NCI-H2029 treated with DMSO at 0.1 percent for 48 hours (cell line): Measurements from ENCODE around the gene CXCR4.

Experiments used
- DNase-seq: peaks from one replicate; lab custom pipeline; 2025; lab: John Stamatoyannopoulos, UW

CXCR4 gene

DNA sequence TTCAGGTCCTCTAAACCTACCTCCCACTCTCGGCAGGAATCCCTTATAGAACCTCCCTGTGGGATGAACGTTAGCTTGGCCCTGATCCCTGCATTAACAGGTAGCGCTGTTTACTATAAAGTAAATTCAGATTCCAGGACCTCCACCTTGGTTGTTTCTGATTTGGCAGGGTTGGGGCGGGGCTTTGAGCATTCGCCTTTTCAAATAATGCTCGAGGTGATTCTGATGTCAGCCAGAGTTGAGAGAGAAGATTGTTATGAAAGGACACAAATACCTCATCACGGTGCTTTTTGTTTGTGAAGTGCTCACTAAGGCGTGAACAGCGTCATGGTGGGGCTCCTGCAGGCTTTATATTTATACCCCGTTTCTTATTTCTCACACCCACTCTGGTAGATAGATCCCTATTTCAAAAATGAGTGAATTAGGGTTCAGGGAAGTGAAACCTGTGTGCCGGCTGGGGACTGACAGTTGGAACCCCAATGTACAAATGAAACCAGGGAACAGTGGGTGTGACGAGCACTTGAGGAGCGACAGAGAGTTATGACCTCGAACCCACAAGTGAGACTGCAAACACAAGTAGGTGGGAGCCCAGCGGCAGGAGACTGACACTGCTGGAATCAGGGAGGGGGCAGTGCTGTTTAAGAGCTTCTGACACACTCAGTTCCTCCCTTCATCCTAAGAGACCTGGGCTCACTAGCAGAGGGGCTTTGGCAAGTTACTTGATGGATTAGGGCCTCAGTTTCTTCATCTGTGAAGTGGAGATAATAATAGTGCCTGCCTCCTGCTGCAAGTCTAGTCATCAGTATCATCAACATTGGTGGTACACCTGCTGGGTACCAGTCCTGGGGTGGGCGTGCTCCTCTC is 14.2 kb upstream of the CXCR4 start:
- no peak for DNase-seq

DNA sequence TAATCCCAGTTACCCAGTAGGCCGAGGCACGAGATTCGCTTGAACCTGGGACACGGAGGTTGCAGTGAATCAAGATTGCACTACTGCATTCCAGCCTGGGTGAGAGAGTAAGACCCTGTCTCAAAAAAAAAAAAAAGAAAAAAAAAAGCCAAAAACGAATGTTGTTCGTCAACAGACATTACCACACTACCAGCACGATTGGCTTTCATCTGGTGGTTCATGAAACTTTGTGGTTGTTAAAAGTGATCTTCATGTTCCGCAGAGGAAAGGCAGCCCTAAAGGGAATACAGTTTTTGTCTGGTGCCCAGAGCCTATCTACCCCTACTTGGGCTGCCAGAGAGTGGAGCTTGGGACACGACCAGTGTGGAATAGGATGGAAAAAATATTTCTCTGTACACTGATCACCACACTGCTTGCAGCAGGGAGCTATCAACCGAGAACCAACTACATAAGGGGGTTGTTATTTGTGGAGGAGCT is 13.6 kb upstream of the CXCR4 start:
- no peak for DNase-seq

DNA sequence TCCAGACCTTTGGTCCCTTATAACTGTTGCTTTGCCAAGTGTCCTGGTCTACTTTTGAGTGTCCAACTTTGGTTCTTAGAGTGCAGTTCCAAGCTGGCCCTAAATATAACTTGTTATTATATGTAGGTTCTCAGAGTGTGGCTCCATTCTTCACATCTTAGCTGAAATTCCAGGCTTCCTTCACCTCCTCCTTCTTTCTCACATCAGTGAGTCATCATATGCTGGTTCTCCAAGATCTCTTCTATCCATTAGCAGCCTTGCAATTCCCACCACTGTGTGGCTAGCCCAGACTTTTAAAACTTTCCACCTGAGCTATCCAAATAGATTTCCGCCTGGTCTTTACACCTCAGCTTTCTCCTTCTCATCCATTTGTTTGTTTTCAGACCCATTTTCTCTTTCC is 12.6 kb upstream of the CXCR4 start:
- no peak for DNase-seq

DNA sequence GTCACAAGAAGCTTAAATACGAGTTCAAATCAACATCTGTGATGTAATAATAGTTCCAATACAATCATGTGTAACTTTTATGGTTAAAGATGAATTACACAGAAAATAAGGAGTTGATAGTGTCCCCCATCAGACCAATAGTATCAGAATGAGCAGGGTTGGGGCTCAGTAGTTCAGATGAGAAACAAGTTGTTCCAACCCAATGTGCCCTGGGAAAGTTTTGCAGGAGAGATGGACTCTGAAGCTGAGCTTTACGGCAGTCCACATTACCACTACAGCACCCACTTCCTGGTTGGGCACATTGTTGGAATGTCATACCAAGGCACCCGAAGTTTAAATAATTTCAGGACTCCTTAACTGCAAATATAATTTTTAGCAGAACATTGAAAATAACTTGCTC is 12.1 kb upstream of the CXCR4 start:
- DNase-seq = no peak

DNA sequence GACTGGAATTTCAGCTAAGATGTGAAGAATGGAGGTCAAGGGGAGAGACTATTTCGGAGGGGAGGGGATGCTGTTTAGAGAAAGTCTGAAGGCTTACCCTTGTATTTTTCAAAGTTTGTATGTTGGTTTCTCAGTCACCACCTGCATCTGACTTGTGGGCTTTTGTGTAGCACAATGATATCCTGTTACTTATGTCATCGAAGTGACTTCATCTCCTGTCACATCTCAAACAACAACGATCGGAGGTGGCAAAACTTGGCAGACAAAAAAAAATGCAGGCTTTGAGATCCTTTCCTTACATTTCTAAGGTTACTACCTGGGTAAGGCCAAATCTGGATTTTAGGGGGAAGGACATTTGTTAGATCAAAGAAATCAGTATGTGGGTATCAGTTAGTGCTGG is 11.7 kb upstream of the CXCR4 start:
- no peak for DNase-seq

DNA sequence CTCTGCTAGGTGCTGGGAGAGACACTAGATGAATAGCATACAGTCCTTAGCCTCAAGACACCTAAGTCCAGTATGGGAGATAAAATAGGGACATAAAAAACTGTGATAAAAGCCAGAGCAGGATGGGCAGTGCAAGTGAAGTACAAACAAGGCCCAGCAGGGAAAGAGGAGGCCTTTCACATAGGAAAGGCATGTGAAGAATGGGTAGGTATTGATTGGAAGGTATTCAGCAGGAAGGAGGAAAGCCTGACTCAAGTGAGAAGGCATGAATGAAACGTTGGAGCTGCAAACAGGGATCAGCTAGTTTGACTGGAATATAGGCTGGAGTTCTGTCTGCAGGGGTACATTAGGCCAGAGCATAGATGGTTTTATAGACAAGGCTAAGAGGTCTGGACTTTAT is 11.0 kb upstream of the CXCR4 start:
- DNase-seq = no peak

DNA sequence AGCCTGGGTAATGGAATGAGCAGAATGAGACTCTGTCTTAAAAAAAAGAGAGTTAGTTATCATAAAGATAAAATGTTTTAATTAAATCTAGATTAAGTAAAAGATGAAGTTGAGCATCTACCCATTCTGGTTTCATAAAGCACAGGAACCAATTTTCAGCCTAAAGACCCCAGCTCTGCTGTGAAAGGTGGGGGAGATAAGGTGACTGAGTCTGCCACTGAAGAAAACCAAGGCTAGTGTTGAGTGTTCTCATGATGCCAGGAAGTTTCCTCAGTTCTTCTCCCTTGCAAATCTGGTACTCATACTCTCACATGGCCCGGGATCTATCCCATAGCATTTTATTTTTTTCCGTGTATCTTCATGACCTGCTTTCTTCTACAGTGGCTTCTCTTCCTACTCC is 10.4 kb upstream of the CXCR4 start:
- no peak for DNase-seq

DNA sequence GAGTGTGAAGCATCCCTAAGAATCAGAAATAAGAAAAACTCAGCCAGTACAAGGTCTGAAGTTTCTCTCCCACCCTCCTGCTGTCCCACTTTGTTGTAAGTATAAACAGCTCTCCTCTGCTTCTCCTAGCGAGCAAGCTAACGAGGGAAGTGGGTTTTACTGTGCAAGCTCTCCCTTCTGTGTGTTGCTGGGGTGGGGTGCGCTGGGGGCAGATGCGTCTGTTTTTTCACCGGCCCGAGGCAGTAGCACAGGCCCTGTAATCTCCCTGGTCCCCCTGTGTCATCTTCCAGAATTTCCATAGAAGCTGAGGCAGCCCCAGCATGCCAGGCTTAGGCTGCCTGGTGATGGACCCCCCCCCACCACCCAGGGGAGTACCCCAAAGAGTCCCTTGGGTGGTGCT is 9.4 kb upstream of the CXCR4 start:
- DNase-seq = no peak

DNA sequence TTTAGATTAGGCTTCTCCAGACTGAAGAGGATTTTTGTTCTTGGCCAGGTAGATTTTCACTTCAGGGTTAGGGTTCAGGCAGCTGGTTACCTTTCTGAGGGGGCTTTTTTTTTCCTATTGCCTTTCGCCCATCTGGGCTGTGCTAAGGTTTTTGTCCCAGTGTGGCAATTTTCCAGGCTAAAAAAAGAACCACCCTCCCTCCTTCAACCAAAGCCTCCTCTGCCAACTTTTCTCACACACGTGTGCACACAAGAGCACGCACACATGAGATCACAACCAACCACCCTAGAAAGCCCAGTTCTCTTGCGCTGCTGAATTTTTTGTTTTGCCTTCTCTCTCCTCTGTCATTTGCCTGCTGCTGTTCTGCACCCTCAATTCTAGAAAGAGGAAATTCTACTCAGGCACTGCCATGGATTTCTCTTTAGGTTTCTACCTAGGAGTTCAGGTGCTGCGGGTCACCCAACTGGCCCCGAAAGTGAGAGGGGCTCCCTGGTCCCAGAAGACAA is 8.5 kb upstream of the CXCR4 start:
- DNase-seq = no peak

DNA sequence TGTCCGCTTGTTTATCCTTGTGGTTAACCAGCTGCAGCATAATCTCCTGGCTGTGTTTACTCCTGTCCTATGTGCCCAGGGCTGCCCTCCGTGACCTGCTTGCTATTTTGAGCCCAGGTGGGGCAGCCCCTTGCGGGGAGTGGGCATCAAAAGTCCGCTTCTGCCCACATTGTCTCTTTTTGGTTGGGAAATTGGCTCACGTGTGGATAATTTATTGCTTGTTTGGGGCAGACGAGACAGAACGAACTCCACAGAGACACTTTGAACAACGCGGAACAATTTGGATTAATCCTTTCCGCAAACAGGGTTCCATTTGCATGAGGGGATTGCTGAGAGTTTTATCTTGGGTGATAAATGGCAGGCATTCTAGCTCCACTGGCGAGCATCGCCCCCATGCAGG is 8.1 kb upstream of the CXCR4 start:
- DNase-seq = no peak

DNA sequence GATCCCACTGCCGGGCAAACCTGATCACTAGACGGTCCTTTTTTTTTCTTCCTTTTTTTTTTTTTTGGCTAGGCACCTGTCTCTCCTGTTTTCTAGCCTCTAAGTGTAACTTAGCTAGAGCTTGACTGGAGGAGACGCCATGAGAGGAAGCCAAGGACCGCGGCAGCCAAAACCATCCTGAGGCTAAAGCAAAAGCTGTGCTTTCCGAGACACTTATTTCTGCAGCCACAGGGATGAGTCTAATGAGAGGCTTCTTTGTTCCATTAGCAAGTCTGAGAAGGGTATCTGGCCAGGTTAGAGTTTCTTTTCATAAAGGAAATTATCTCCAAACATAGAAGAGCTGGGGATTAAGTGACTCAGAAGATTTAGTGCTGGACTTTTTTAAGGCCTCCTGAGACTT is 7.3 kb upstream of the CXCR4 start:
- DNase-seq = no peak

DNA sequence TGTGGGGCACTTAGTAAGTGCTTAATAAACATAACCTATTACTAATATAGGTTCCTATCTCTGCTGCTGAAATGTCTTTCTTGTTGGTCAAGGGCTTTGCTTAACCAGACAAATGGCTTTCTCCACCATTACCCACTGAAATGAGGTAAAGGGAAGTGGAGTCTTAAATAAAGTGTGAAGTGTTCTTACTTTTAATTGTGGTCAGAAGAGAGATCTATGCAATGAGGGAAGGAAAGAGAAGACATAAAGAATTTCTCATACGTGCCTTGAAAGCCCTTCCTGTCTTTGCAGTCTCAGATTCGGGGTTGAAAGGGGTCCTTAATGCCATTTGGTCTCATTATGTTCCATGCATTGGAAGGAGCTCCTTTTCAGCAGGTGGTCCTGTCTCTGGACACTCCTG is 6.9 kb upstream of the CXCR4 start:
- DNase-seq = no peak

DNA sequence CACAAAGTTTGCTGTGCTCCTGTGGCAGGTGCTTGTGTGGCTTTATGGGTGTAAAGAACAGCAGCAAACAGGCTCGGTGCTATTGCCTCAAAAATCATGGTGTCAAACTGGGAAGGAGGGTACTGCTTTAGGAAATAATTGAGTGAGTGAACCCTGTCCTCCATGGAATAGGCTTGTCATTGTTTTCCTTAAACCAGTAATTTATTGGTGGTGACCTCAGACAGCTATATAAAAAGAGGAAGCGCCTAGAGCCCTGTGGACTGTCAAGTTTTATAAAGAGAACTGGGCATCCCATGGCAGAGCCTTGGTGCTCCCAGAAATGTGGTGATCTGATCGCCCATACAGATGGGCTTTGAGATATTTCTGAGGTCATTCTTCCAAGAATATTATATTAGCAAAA is 4.7 kb upstream of the CXCR4 start:
- DNase-seq = no peak

DNA sequence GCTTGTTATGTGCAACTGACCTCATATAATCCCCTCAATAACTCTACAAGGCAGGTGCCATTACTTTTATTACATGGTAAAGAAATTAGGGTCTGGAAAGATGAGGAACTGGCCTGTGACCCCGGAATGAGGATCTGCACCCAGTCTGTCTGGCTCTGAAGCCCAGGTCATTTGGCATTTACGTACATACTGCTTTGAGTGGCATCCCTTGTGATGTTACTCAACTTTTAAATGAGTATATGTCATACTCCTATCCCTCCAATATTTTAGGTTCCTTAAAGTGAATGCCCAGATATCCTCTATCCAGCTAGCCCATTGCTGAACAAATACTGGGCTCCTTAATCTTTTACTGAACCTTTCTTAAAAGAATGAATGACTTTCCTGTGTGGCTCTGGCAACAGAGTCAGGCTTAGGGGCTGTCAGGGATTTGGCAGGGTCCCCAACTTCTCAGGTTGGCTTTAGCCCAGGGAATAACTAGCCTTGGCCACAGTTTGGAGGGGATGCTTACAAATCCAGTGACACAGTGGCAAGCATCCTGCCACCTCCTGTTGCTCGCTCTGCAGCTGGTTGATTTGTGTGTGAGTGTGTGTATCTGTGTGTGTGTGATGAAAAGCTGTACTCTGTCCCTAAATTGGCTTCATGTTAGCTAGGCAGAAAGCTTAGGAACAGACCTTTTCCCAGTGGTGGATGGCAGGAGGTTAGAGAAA is 3.4 kb upstream of the CXCR4 start:
- DNase-seq = no peak

DNA sequence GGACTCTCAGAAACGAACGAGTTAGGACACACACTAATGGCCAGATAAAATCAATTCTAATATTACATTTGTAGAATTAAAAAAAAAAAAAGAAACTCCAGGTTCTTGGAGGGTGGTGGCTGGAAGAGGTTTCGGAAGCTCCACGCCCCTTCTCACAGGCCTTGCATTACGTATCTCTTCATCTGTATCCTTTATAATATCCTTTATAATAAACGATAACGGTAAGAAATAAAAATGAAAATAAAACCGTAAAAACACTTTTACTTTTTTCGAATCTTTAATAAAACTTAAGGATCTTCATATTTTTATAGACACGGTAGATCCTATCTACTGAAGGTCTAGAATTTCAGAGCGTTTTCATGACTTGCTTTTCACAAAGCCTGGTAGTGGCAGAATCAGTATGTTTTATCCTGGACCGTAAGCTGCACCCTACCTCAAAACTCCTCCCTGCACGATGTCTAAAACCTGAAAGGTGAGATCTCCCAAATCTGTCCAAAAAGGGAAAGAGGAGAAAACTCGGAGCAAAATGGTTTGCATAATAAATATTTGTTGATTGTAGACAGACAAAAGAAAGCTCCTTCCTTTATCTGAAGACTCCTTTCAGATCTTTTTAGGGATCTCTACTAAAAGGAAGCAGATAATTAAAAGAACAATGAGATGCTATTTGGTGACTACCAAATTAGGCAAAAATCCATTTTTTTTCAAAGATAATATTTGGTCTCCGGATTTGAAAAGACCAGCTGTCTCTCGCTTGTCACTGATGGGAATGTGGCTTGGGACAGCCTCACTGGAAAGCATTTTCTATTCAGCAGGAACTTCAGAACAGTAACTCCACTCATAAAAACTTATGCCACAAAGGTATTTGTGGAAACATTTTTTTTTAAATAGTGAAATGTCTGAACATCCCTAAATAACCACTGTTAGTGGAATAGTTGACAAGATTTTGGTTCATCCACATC is 2.0 kb upstream of the CXCR4 start:
- DNase-seq = no peak

DNA sequence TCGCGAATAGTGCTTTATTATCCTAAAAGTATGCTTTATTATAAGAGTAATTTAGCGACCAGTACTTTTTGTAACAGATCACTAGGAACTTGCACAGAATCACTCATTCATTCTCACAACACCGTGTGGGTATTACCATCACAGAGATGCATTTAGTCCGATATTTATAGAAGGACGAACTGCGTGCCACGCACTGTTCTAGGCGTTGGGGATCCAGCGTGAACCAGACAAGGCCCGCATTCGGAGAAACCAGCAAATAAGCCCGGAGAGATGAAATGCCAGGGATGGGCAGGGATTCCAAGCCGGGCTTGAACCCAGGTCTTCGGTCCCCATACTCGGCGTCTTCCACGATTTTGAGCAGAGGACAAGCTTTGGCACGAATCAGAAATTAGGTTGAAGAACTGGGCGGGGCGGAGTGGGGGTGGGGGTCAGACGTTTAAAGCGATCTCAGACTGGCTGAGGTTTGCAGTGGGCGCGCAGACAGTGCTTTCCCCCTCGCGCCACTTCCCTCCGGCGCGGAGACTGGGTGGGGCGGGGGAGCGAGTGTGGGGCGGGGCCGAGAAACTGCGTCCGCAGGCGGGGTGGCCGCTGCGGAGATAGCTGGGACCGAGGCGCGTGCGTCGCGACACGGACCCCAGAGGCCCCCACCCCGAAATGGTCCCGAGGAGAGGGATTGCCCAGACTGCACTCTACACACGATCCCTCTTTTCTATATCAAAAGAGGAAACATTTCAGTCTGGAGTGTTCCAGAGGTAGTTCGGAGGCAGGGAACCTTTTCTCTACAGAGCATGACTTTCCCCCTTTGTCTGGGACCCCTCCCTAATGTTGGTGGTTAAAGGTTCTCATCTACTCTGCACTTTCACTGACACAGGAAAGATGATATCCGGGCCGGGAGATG is 1.1 kb upstream of the CXCR4 start:
- DNase-seq = no peak

DNA sequence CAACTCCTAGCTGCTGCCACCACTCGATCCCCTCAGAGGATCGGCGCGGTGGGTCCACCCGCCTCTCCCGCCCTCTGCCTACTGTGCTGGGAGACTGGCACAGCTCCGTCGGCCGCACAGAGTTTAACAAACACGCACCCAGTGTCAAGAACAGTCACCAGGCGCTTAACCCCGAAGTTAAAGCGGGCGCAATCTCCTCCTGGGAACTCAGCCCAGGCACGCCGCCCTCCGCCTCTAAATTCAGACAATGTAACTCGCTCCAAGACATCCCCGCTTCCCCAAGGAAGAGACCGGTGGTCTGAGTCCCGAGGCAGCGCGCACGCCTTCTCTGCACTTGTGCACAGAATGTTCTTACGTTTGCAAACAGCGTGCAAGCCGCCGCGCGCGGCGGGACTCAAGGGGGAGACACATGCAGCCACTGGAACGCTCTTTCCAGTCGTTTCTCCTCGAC is 533 bp downstream of the CXCR4 start:
- no peak for DNase-seq

DNA sequence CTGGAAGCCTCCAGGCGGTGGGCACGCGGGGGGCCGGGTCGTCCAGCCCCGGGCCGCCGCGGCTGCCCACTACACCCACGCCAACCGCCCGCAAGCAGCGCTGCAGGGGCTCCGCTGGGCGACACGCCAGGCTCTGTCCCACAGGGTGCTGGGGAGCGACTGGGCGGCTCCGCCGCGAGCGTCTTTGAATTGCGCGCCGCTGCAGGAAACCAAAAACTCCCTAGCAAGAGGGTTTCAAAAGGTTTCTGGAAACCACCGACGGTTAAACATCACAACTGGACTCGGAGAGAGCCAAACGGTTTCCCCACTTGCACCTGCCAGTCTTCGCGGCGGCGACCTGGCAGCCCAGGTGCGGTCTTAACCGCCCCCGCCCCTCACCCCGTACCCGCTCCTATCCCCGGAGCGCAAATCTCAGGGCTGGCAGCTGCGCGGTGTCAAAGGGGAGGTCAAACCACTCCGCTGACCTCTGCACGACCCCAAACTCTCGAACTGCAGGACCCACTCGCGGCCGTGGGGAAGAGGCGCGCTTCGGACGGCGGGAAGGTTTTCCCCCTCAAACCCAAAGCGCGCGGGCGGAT is 1.0 kb downstream of the CXCR4 start:
- no peak for DNase-seq

DNA sequence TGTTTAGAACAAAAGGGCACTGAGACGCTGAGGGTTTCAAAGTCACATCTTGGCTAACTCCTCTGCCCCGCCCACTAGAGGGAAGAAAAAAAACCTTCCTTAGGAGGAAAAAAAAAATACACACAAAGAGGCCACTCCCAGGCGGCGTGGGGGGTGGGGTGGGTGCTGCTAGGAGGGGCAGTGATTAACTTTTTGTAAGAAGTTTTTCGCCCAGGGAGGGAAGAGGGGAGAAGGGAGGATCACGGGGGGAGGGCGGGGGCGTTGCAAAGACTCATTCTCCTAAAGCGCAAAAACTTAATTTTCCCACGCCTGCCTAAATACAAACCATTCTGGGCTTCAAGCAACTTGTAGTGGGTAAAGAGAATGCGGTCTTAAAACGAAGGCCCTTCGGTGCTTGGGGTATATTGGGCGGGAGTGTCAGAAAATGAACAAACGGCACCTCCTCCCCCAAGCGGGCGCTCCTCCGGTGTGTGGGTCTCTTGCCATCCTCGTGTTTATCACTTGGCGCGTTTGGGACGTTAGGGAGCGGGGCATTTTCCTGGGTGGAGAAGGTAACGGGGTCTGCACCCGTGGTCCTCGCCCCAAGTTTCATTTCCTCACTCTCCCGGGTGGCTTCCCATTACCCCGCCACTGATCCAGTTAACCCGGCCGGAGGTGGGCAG is 1.7 kb downstream of the CXCR4 start:
- DNase-seq = no peak

DNA sequence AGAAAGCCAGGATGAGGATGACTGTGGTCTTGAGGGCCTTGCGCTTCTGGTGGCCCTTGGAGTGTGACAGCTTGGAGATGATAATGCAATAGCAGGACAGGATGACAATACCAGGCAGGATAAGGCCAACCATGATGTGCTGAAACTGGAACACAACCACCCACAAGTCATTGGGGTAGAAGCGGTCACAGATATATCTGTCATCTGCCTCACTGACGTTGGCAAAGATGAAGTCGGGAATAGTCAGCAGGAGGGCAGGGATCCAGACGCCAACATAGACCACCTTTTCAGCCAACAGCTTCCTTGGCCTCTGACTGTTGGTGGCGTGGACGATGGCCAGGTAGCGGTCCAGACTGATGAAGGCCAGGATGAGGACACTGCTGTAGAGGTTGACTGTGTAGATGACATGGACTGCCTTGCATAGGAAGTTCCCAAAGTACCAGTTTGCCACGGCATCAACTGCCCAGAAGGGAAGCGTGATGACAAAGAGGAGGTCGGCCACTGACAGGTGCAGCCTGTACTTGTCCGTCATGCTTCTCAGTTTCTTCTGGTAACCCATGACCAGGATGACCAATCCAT is 2.7 kb downstream of the CXCR4 start:
- no peak for DNase-seq
